ENCODE measurements around the gene ARL5C. TPM values are rescaled to one million over a fixed set of nuclear protein-coding genes. Genes with fewer than 3 reads are reported as not detected.
"Not testable (repeated sequence)": the region's sequence is repeated elsewhere in the genome, so short reads cannot be mapped to it uniquely, and the experiment has no call there.

Gene ARL5C
- total and polyA plus RNA-seq, 2 donors (not counting 1 experiment from before 2014, with no cell fraction given), result not detected

DNA sequence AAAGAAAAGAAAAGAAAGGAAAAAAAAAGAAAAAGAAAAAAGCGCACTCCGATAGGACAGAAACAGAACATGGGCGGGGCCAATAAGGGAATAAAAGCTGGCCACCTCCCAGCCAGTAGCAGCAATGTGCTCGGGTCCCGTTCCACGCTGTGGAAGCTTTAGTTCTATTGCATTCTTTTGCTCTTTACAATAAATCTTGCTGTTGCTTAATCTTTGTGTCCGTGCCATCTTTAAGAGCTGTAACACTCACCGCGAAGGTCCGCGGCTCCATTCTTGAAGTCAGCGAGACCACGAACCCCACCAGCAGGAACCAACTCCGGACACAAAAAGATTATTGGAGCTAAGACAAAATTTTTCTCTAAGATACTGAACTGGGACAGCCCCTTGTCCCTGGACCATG lies 3.1 kb upstream of the ARL5C start:
- no peak overlapping the region for H3K27ac Mint-ChIP-seq
- TF ChIP-seq, protein P1, sequence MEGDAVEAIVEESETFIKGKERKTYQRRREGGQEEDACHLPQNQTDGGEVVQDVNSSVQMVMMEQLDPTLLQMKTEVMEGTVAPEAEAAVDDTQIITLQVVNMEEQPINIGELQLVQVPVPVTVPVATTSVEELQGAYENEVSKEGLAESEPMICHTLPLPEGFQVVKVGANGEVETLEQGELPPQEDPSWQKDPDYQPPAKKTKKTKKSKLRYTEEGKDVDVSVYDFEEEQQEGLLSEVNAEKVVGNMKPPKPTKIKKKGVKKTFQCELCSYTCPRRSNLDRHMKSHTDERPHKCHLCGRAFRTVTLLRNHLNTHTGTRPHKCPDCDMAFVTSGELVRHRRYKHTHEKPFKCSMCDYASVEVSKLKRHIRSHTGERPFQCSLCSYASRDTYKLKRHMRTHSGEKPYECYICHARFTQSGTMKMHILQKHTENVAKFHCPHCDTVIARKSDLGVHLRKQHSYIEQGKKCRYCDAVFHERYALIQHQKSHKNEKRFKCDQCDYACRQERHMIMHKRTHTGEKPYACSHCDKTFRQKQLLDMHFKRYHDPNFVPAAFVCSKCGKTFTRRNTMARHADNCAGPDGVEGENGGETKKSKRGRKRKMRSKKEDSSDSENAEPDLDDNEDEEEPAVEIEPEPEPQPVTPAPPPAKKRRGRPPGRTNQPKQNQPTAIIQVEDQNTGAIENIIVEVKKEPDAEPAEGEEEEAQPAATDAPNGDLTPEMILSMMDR (IDR thresholded peaks at IDR 0.05), result no peak
- no peak for TF ChIP-seq EZH2 (IDR thresholded peaks at IDR 0.05; ENCODE audit: borderline replicate concordance, insufficient read depth, low read depth, low read length, poor library complexity, severe bottlenecking)
- no peak for ATAC-seq (ENCODE audit: low read depth)
- intact Hi-C loops (cut with micrococcal nuclease), result no loop called here
- no peak for DNase-seq
- Histone ChIP-seq H3K4me1 (ENCODE audit: control insufficient read depth in 2 of 2, insufficient read depth in 2 of 2, low read length in 2 of 2) (peaks cover 27 to 29% of the 10 kb centered on the region in 2 donors), H3K79me2 (ENCODE audit: control insufficient read depth, insufficient read depth, low read length) (no peaks in the 10 kb centered on the region), H3K9ac (ENCODE audit: low read length) (no peak overlapping the region), H3K4me2 (replicated peaks; ENCODE audit: low read depth, low read length, poor library complexity, severe bottlenecking) (no peak overlapping the region), H3K9me3 (ENCODE audit: control extremely low read depth in 1 of 3, control insufficient read depth in 2 of 3, insufficient read depth in 1 of 3, low read length in 2 of 3) (peaks cover 0 to 12% (median 0%) of the 10 kb centered on the region in 3 donors), H3K27ac (ENCODE audit: low read length in 2 of 2) (no peak overlapping the region), H2AFZ (ENCODE audit: insufficient read depth, low read depth, low read length, poor library complexity, severe bottlenecking) (no peak overlapping the region), H3K36me3 (replicated peaks in 1 of 2; ENCODE audit: control extremely low read depth in 1 of 2, control insufficient read depth in 1 of 2, extremely low read depth in 1 of 2, insufficient read depth in 2 of 2, low read length in 1 of 2) (no peaks in the 10 kb centered on the region), H3K27me3 (replicated peaks in 1 of 4; ENCODE audit: control extremely low read depth in 1 of 4, control insufficient read depth in 3 of 4, insufficient read depth in 4 of 4, low read length in 3 of 4) (peaks cover 0 to 58% (median 20%) of the 10 kb centered on the region in 4 experiments), H4K20me1 (ENCODE audit: control insufficient read depth, insufficient read depth, low read length, poor library complexity, severe bottlenecking) (no peaks in the 10 kb centered on the region), H3K4me3 (ENCODE audit: control extremely low read depth in 1 of 5, extremely low read depth in 1 of 5, insufficient read depth in 1 of 5, low read depth in 2 of 5, low read length in 4 of 5) (no peak overlapping the region)
- H3K4me1 Mint-ChIP-seq, result peaks cover 28% of the 10 kb centered on the region
- peaks cover 38% of the 10 kb centered on the region for H3K27me3 Mint-ChIP-seq
- ChIA-PET POLR2A (interaction anchor here (0.6 to 0.7 kb wide), 2 partner anchors 17 to 464 kb away, joined by 3 to 5 read pairs; no protein-coding TSS in a partner anchor), CTCF (interaction anchor here (0.7 to 6.9 kb wide), 6 partner anchors 14 to 1086 kb away, joined by 3 to 77 read pairs (median 4); no protein-coding TSS in a partner anchor)
- no peaks in the 10 kb centered on the region for H3K9me3 Mint-ChIP-seq (ENCODE audit: insufficient read depth)
- H3K4me3 Mint-ChIP-seq, result no peak overlapping the region
- 51% methylated on average over 12 of the region's 14 CpGs for WGBS (ENCODE audit: insufficient coverage)

DNA sequence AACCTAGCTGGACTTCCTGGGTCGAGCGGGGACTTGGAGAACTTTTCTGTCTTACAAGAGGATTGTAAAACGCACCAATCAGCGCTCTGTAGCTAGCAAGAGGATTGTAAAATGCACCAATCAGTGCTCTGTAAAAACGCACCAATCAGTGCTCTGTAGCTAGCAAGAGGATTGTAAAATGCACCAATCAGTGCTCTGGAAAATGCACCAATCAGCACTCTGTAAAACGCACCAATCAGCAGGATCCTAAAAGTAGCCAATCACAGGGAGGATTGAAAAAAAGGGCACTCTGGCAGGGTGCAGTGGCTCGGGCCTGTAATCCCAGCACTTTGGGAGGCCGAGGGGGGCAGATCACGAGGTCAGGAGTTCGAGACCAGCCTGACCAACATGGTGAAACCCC lies 2.5 kb upstream of the ARL5C start:
- DNase-seq; H2AFZ ChIP-seq (ENCODE audit: insufficient read depth, low read depth, low read length, poor library complexity, severe bottlenecking); H3K27ac Mint-ChIP-seq; H3K4me3 ChIP-seq (ENCODE audit: control extremely low read depth in 1 of 5, extremely low read depth in 1 of 5, insufficient read depth in 1 of 5, low read depth in 2 of 5, low read length in 4 of 5); H3K27ac ChIP-seq (ENCODE audit: low read length in 2 of 2); H3K4me3 Mint-ChIP-seq; intact Hi-C loops (cut with micrococcal nuclease); H4K20me1 ChIP-seq (ENCODE audit: control insufficient read depth, insufficient read depth, low read length, poor library complexity, severe bottlenecking); H3K36me3 ChIP-seq (replicated peaks in 1 of 2; ENCODE audit: control extremely low read depth in 1 of 2, control insufficient read depth in 1 of 2, extremely low read depth in 1 of 2, insufficient read depth in 2 of 2, low read length in 1 of 2); H3K9me3 Mint-ChIP-seq (ENCODE audit: insufficient read depth); H3K4me2 ChIP-seq (replicated peaks; ENCODE audit: low read depth, low read length, poor library complexity, severe bottlenecking); ATAC-seq (ENCODE audit: low read depth); H3K9ac ChIP-seq (ENCODE audit: low read length); H3K79me2 ChIP-seq (ENCODE audit: control insufficient read depth, insufficient read depth, low read length): not testable (repeated sequence)
- peaks cover 27 to 29% of the 10 kb centered on the region in 2 donors for H3K4me1 ChIP-seq (ENCODE audit: control insufficient read depth in 2 of 2, insufficient read depth in 2 of 2, low read length in 2 of 2)
- peaks cover 28% of the 10 kb centered on the region for H3K4me1 Mint-ChIP-seq
- peaks cover 0 to 12% (median 0%) of the 10 kb centered on the region in 3 donors for H3K9me3 ChIP-seq (ENCODE audit: control extremely low read depth in 1 of 3, control insufficient read depth in 2 of 3, insufficient read depth in 1 of 3, low read length in 2 of 3)
- CTCF ChIA-PET, result interaction anchor here (1.8 to 6.9 kb wide), 4 partner anchors 15 to 187 kb away, joined by 5 to 77 read pairs (median 33); no protein-coding TSS in a partner anchor
- POLR2A ChIA-PET, result interaction anchor here (0.6 kb wide), 1 partner anchor 481 kb away, joined by 4 read pairs; no protein-coding TSS in a partner anchor
- H3K27me3 ChIP-seq (replicated peaks in 1 of 4; ENCODE audit: control extremely low read depth in 1 of 4, control insufficient read depth in 3 of 4, insufficient read depth in 4 of 4, low read length in 3 of 4), result peaks cover 0 to 56% (median 19%) of the 10 kb centered on the region in 4 experiments
- H3K27me3 Mint-ChIP-seq, result peaks cover 33% of the 10 kb centered on the region
- WGBS (ENCODE audit: insufficient coverage), result 96% methylated on average over 6 of the region's 10 CpGs

Data from B cell (primary cell).